ENCODE data around the gene FBXL7.

DNA sequence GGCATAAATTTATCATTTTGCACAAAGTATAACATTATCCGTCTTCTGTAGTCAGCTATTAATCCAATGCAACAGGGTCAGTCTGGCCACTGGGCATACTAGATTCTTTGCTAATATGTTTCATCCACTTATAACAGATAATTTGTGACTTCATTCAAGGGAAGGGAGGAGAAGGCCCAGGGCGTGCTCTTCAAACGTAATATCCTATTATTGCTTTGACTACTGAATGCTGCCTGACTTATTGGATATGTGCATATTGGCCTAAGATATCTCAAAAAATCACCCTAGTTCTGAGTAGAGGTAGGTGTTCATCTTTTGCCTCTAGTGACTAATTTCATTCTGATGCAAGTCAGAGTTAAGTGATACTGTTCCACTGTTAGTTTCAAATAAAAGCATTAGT, 6.9 kb downstream of the FBXL7 start:
- TF ChIP-seq, protein P1, sequence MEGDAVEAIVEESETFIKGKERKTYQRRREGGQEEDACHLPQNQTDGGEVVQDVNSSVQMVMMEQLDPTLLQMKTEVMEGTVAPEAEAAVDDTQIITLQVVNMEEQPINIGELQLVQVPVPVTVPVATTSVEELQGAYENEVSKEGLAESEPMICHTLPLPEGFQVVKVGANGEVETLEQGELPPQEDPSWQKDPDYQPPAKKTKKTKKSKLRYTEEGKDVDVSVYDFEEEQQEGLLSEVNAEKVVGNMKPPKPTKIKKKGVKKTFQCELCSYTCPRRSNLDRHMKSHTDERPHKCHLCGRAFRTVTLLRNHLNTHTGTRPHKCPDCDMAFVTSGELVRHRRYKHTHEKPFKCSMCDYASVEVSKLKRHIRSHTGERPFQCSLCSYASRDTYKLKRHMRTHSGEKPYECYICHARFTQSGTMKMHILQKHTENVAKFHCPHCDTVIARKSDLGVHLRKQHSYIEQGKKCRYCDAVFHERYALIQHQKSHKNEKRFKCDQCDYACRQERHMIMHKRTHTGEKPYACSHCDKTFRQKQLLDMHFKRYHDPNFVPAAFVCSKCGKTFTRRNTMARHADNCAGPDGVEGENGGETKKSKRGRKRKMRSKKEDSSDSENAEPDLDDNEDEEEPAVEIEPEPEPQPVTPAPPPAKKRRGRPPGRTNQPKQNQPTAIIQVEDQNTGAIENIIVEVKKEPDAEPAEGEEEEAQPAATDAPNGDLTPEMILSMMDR (optimal IDR thresholded peaks at IDR 0.05 in 1 of 3, IDR thresholded peaks at IDR 0.05 in 1 of 3, conservative IDR thresholded peaks at IDR 0.05 in 1 of 3; ENCODE audit: extremely low read depth in 1 of 3, insufficient read depth in 2 of 3, low read length in 3 of 3) = no peak
- no peak for TF ChIP-seq EZH2 (IDR thresholded peaks at IDR 0.05; ENCODE audit: low read length)
